Skeletal muscle satellite cell (primary cell): Measurements from ENCODE around the gene TRAPPC2L.

Experiments used
- H3K27me3 ChIP-seq: 2 replicates; pipeline ENCODE4 v1.7.0; 2013; ENCODE audit warnings: low read length; ENCODE audit not compliant: control insufficient read depth, insufficient read depth
- H3K36me3 ChIP-seq: 2 replicates; pipeline ENCODE4 v1.7.0; 2013; ENCODE audit warnings: mild to moderate bottlenecking, control low read depth, low read length; ENCODE audit not compliant: insufficient read depth
- H3K4me1 ChIP-seq: 2 replicates; pipeline ENCODE4 v1.7.0; 2013; ENCODE audit warnings: low read length; ENCODE audit not compliant: control insufficient read depth, insufficient read depth
- H3K4me2 ChIP-seq: 2 replicates; pipeline ENCODE4 v1.7.0; 2013; ENCODE audit warnings: mild to moderate bottlenecking, low read length
- H3K4me3 ChIP-seq: 2 replicates; pipeline ENCODE4 v1.7.0; 2013; ENCODE audit warnings: low read length
- H3K9ac ChIP-seq: 2 replicates; pipeline ENCODE4 v1.7.0; 2013; ENCODE audit warnings: mild to moderate bottlenecking, low read depth, low read length, moderate library complexity
- H3K9me3 ChIP-seq: replicated peaks from 2 replicates; pipeline ENCODE4 v1.7.0; 2013; ENCODE audit warnings: mild to moderate bottlenecking, control low read depth, low read length

The TRAPPC2L gene

GRCh38 chr16:88865742-88866141 is 8.8 kb downstream of the TRAPPC2L start:
- no peak overlapping the region for H3K4me2 ChIP-seq
- H3K4me1 ChIP-seq, result no peaks in the 10 kb centered on the region
- peaks cover 9% of the 10 kb centered on the region for H3K36me3 ChIP-seq
- peaks cover 25% of the 10 kb centered on the region for H3K27me3 ChIP-seq
- H3K9ac ChIP-seq, result no peak overlapping the region
- H3K4me3 ChIP-seq, result no peak overlapping the region
- no peaks in the 10 kb centered on the region for H3K9me3 ChIP-seq

GRCh38 chr16:88866151-88866920 is 9.4 kb downstream of the TRAPPC2L start, which contains the start of gene PABPN1L:
Gene PABPN1L, minus strand, starts transcription at chr16:88866660. Its CDS starts 54 bp downstream, at chr16:88866606.
- Histone ChIP-seq H3K4me3 (no peak within 1 kb of the TSS), H3K36me3 (peaks cover 3% of the 10 kb centered on the region), H3K9me3 (no peaks in the 10 kb centered on the region), H3K27me3 (peaks cover 30% of the 10 kb centered on the region), H3K4me1 (no peaks in the 10 kb centered on the region), H3K4me2 (no peak within 1 kb of the TSS), H3K9ac (no peak within 1 kb of the TSS)

GRCh38 chr16:88867581-88868246 is 10.8 kb downstream of the TRAPPC2L start:
- no peaks in the 10 kb centered on the region for H3K36me3 ChIP-seq
- H3K4me2 ChIP-seq, result no peak overlapping the region
- H3K4me3 ChIP-seq, result no peak overlapping the region
- no peaks in the 10 kb centered on the region for H3K9me3 ChIP-seq
- no peaks in the 10 kb centered on the region for H3K4me1 ChIP-seq
- H3K27me3 ChIP-seq, result peaks cover 40% of the 10 kb centered on the region
- no peak overlapping the region for H3K9ac ChIP-seq

GRCh38 chr16:88868974-88869672 is 12.2 kb downstream of the TRAPPC2L start:
- H3K4me2 ChIP-seq, result no peak overlapping the region
- H3K4me3 ChIP-seq, result no peak overlapping the region
- peaks cover 54% of the 10 kb centered on the region for H3K27me3 ChIP-seq
- H3K36me3 ChIP-seq, result no peaks in the 10 kb centered on the region
- no peaks in the 10 kb centered on the region for H3K9me3 ChIP-seq
- H3K4me1 ChIP-seq, result no peaks in the 10 kb centered on the region
- H3K9ac ChIP-seq, result no peak overlapping the region

GRCh38 chr16:88869673-88869980 is 12.7 kb downstream of the TRAPPC2L start:
- Histone ChIP-seq H3K36me3 (no peaks in the 10 kb centered on the region), H3K4me2 (no peak overlapping the region), H3K4me3 (no peak overlapping the region), H3K9me3 (no peaks in the 10 kb centered on the region), H3K9ac (no peak overlapping the region), H3K4me1 (no peaks in the 10 kb centered on the region), H3K27me3 (peaks cover 54% of the 10 kb centered on the region)

- Histone ChIP-seq H3K27me3 (peaks cover 54% of the 10 kb centered on the region), H3K4me3 (no peak overlapping the region), H3K4me1 (no peaks in the 10 kb centered on the region), H3K4me2 (no peak overlapping the region), H3K9me3 (no peaks in the 10 kb centered on the region), H3K36me3 (no peaks in the 10 kb centered on the region), H3K9ac (no peak overlapping the region)
These were observed 13.9 kb downstream of the TRAPPC2L start for GRCh38 chr16:88870608-88871348.

- no peaks in the 10 kb centered on the region for H3K4me1 ChIP-seq
- no peaks in the 10 kb centered on the region for H3K9me3 ChIP-seq
- H3K27me3 ChIP-seq, result peaks cover 54% of the 10 kb centered on the region
- H3K4me3 ChIP-seq, result no peak overlapping the region
- no peak overlapping the region for H3K9ac ChIP-seq
- H3K4me2 ChIP-seq, result no peak overlapping the region
- no peaks in the 10 kb centered on the region for H3K36me3 ChIP-seq
These were observed 14.4 kb downstream of the TRAPPC2L start for GRCh38 chr16:88871349-88871702.

- Histone ChIP-seq H3K9ac (no peak overlapping the region), H3K27me3 (peaks cover 54% of the 10 kb centered on the region)
These were observed 14.9 kb downstream of the TRAPPC2L start for GRCh38 chr16:88871730-88872416.

GRCh38 chr16:88872650-88873331 is 15.9 kb downstream of the TRAPPC2L start:
- Histone ChIP-seq H3K36me3 (no peaks in the 10 kb centered on the region), H3K9ac (no peak overlapping the region), H3K27me3 (peaks cover 54% of the 10 kb centered on the region)

More at GRCh38 chr16:88871730-88872416, 14.9 kb downstream of the TRAPPC2L start:
- Histone ChIP-seq H3K4me2 (no peak overlapping the region), H3K4me3 (no peak overlapping the region), H3K9me3 (no peaks in the 10 kb centered on the region), H3K4me1 (no peaks in the 10 kb centered on the region), H3K36me3 (no peaks in the 10 kb centered on the region)

GRCh38 chr16:88874938-88875599 is 18.1 kb downstream of the TRAPPC2L start:
- H3K27me3 ChIP-seq, result peaks cover 38% of the 10 kb centered on the region
- no peaks in the 10 kb centered on the region for H3K4me1 ChIP-seq
- no peaks in the 10 kb centered on the region for H3K36me3 ChIP-seq
- H3K9ac ChIP-seq, result no peak overlapping the region
- H3K4me2 ChIP-seq, result no peak overlapping the region
- no peaks in the 10 kb centered on the region for H3K9me3 ChIP-seq
- H3K4me3 ChIP-seq, result no peak overlapping the region

More at GRCh38 chr16:88872650-88873331, 15.9 kb downstream of the TRAPPC2L start:
- Histone ChIP-seq H3K4me2 (no peak overlapping the region), H3K4me1 (no peaks in the 10 kb centered on the region), H3K4me3 (no peak overlapping the region), H3K9me3 (no peaks in the 10 kb centered on the region)
